Ovary (tissue), 9 donors: ENCODE results near the gene LRTM2. TPM values are rescaled to one million over a fixed set of nuclear protein-coding genes. Genes with fewer than 3 reads are reported as not detected.

Experiments
- DNase-seq, 5 donors: peaks; one replicate each; pipeline ENCODE4 v3.0.0-alpha.2; 2019 to 2020
- H3K27ac ChIP-seq, 2 donors: fragments of 200-600 bp; one replicate each; pipeline versions ENCODE4 v1.5.1 to v1.8.0; 2019 to 2022
- H3K27me3 ChIP-seq: fragments of 200-600 bp; one replicate; pipeline ENCODE4 v1.8.0; 2022
- H3K36me3 ChIP-seq: fragments of 200-600 bp; sonication (generic); one replicate; pipeline ENCODE4 v1.5.1; 2019
- H3K4me1 ChIP-seq: one replicate; pipeline ENCODE4 v1.8.1; 2013; ENCODE audit warnings: mild to moderate bottlenecking, moderate library complexity; ENCODE audit not compliant: insufficient read depth
- H3K4me3 ChIP-seq: fragments of 200-600 bp; sonication (generic); one replicate; pipeline ENCODE4 v1.5.1; 2017
- H3K9me3 ChIP-seq, 2 donors: fragments of 200-600 bp in 1 of 2; sonication (generic) in 1 of 2; one replicate each; pipeline versions ENCODE4 v1.5.1 to v1.8.1; 2013 to 2019; ENCODE audit warnings: mild to moderate bottlenecking in 1 of 2, moderate library complexity in 1 of 2
- EP300 ChIP-seq: sonication (generic); formaldehyde crosslinking; IDR thresholded peaks from one replicate; pipeline ENCODE4 v1.6.1; 2017; ENCODE audit warnings: antibody characterized with exemption
- POLR2A ChIP-seq: fragments of 450-650 bp; IDR thresholded peaks from one replicate; pipeline ENCODE4 v1.6.1; 2017; ENCODE audit warnings: antibody characterized with exemption, mild to moderate bottlenecking, moderate library complexity
- WGBS, 3 donors: extraction: QIAGEN DNeasy Blood & Tissue Kit in 1 of 3; methylation state at CpG; one replicate each; pipeline versions ENCODE4 v1.1.5 to v1.1.7; 2013 to 2017; 5-methylcytosine and 5-hydroxymethylcytosine counted together
- intact Hi-C, 4 donors: fragments of 100-400 bp; cut with DNase I; formaldehyde crosslinking; loops; one replicate each; pipeline versions ENCODE4 v1.11.0 to v1.15.1; 2022 to 2023
- polyA plus RNA-seq, 2 donors: library from polyadenylated mRNA; stranded (reverse); fragments of 200-250 nt in 1 of 2; fragments of 350-450 nt in 1 of 2; fragmentation: Illumina TruSeq in 1 of 2; extraction: RNeasy Lipid Tissue Mini Kit (QIAGEN cat#74804) in 1 of 2; gene quantifications; one replicate each; pipeline ENCODE4 v1.2.3, GENCODE V29; 2013 to 2014
- total RNA-seq, 7 donors: library from RNA; depleted of rRNA in 2 of 7; stranded (reverse); fragments of >200 nt in 2 of 7; fragmentation: NEBNext Ultra II Directional in 3 of 7; extraction: Animal tissue kit (Norgen Biotek cat#: 25700) in 3 of 7; gene quantifications; one replicate each; pipeline versions ENCODE4 v1.1.0 to v1.2.4, GENCODE V29; 2016 to 2023
- TF ChIP-seq, protein P1 (sequence below), 3 donors: fragments of 450-650 bp in 2 of 3; fragments of 200-600 bp in 1 of 3; IDR thresholded peaks; one replicate each; pipeline versions ENCODE4 v1.5.1 to v1.8.0; 2016 to 2022; ENCODE audit warnings: antibody characterized with exemption in 3 of 3, mild to moderate bottlenecking in 1 of 3
- donor health status: DM: no; HTN: no; CAD: no; lungs with moderate emphysema.
- donor health status: DM: no; HTN: no; CAD: no.
- donor health status: Bipolar disorder and iron deficiency.
- donor health status: DM: yes; HTN: yes; CAD: no.
- donor health status: DM: no; HTN: no; CAD: no.
- donor health status: DM: yes; HTN: yes; CAD: no.

The LRTM2 gene
- total and polyA plus RNA-seq, 9 donors = not detected

DNA sequence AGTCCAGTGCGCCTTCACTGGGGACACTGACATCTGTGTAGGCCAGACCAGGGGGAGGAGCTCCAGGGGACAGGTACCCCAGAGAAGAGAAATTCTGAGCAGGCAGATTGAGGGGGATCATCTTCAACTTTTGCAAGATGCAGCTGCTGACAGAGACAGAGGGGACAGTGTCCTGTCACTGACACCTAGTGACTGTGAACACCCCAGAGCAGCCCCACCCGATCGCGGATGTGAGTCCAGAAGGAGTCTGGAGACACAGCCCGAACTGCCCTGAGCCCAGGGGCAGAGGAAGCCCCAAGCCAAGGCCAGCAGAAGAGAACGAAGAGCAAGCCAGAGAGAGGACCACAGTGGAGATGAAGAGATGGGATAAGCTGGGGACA is 21.7 kb upstream of the LRTM2 start:
- H3K9me3 ChIP-seq = no peaks in the 10 kb centered on the region
- H3K36me3 ChIP-seq = no peaks in the 10 kb centered on the region
- no peaks in the 10 kb centered on the region for H3K27me3 ChIP-seq
- 90 to 93% (median 92%) methylated on average over 6 of the region's 6 CpGs for WGBS, 3 donors
- DNase-seq = no peak
- intact Hi-C loops = loop anchor here (5.0 to 10.0 kb wide), 5 partner anchors 139 to 784 kb away; no protein-coding TSS in a partner anchor
- H3K27ac ChIP-seq = no peak overlapping the region
- TF ChIP-seq POLR2A (no peak), EP300 (no peak)
- TF ChIP-seq, protein P1, sequence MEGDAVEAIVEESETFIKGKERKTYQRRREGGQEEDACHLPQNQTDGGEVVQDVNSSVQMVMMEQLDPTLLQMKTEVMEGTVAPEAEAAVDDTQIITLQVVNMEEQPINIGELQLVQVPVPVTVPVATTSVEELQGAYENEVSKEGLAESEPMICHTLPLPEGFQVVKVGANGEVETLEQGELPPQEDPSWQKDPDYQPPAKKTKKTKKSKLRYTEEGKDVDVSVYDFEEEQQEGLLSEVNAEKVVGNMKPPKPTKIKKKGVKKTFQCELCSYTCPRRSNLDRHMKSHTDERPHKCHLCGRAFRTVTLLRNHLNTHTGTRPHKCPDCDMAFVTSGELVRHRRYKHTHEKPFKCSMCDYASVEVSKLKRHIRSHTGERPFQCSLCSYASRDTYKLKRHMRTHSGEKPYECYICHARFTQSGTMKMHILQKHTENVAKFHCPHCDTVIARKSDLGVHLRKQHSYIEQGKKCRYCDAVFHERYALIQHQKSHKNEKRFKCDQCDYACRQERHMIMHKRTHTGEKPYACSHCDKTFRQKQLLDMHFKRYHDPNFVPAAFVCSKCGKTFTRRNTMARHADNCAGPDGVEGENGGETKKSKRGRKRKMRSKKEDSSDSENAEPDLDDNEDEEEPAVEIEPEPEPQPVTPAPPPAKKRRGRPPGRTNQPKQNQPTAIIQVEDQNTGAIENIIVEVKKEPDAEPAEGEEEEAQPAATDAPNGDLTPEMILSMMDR (IDR thresholded peaks at IDR 0.05) = no peak
- no peak overlapping the region for H3K4me3 ChIP-seq
- H3K4me1 ChIP-seq = no peaks in the 10 kb centered on the region

DNA sequence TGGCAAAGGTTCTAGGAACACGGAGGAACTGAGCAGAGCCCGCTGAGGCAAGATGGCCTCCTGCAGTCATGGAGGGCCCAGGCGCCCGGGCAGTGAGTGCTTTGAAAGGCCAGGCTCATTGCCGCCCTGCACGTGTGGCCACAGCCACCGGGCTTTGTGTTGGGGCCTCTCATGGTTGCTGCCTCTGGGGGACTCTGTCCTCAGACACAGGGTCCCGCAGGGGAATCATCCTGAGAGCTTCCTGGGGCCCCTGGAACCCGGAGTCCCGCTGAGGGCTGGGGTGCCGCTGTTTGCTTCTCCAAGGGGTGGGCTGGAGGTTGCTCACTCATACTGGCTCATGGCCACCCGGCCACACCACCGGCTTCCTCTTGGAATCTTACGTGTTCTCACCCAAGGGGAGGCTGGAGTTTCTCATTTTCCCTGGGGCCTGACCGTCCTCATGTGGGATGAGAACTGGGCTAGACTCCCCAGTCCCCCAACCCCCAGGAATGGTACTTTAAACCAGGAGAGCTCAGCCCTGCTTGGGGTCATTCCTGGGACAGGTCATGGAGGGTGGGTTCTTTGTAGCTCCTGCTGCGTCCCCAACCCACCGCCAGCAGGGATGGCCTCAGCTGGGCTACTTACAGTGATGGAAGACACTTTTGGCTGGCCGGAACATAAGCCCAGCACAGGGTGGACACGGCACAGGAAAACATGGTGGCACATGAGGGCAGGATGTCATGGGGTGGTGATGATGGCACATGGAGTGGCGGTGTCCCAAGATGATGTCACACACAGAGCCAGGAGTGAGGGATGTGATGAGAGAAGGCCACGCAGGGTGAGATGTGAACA is 21.1 kb upstream of the LRTM2 start:
- TF ChIP-seq POLR2A (no peak), EP300 (no peak)
- TF ChIP-seq, protein P1 (IDR thresholded peaks at IDR 0.05) = no peak
- Histone ChIP-seq H3K9me3 (no peaks in the 10 kb centered on the region), H3K4me3 (no peak overlapping the region), H3K36me3 (no peaks in the 10 kb centered on the region), H3K27me3 (no peaks in the 10 kb centered on the region), H3K27ac (no peak overlapping the region), H3K4me1 (no peaks in the 10 kb centered on the region)
- WGBS, 3 donors = 87 to 93% (median 87%) methylated on average over 20 to 21 of the region's 21 CpGs
- intact Hi-C loops = loop anchor here (5.0 to 10.0 kb wide), 5 partner anchors 138 to 783 kb away; no protein-coding TSS in a partner anchor
- DNase-seq = no peak

DNA sequence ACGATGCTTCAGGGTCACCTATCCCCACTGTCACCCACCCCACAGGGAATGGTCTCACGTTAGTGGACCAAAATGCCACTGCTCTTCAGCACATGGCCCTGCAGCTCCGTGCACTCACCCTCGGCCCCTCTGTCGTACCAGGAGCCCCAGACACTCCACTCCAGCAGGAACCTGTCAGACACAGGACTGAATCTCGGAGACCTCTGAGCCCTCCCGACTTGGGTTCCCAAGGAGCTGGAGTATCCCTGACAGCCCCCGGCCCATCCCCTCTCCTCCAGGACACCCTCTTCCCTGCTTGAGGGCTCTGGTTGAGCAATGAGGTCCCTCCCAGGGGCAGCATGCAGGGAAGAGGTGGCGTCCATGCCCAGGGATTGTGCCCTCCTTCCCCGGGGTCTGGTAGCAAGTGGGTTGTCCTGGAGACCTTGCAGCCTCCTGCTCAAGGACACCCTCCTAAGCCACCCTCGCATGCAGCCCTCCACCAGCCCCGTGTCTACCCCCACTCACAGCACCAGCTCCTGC is 20.4 kb upstream of the LRTM2 start:
- H3K4me3 ChIP-seq = no peak overlapping the region
- intact Hi-C loops = loop anchor here (5.0 to 10.0 kb wide), 7 partner anchors 132 to 782 kb away; no protein-coding TSS in a partner anchor
- TF ChIP-seq POLR2A (no peak), EP300 (no peak)
- TF ChIP-seq, protein P1 (IDR thresholded peaks at IDR 0.05) = no peak
- H3K27me3 ChIP-seq = no peaks in the 10 kb centered on the region
- no peaks in the 10 kb centered on the region for H3K36me3 ChIP-seq
- no peaks in the 10 kb centered on the region for H3K4me1 ChIP-seq
- H3K27ac ChIP-seq = no peak overlapping the region
- 51 to 67% (median 60%) methylated on average over 12 of the region's 12 CpGs for WGBS, 3 donors
- peak in 1 of 5 donors; percentile 21 for DNase-seq
- no peaks in the 10 kb centered on the region for H3K9me3 ChIP-seq

DNA sequence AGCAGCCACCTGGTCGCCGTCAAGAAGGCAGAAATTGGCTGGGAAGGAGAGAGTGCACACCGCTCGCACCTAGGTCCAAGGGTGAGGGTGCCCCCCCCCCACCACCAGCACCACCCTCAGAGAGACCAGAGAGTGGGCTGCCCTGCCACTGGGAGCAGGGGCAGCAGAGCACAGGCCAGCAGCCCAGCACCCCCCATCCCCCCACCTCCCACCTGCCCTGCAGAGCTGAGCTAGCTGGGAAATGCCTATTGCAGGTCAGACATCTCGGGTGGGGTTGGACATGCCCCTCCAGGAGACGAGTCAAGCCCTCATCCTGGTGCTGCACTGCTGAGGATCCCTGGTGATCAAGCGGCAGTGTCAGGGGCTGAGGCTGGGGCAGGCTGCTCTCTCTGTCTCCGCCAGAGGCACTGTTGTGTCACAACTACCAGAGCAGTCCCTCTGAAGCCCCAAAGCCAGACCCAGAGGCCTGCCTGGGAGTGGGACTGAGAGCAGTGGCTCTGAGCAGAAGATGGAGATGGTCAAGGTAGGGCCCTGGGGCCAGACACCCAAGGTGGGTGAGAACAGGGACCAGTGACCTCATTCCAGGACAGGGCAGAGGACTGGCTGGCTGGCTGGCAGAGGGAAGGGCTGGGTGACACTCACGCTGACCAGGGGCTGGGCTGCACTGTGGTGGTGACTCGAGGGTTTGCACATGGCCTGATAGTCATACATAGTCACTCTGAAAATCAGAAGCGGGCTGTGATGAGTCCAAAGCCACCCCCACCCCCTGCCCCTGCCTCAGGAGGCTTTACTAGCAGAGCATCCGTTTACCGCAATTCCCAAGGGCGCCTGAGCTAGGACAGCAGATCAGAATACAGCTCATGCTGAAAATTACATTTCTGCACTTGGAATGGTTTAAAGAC is 19.7 kb upstream of the LRTM2 start:
- intact Hi-C loops = loop anchor here in 2 of 4 donors (5.0 to 10.0 kb wide), 2 partner anchors 132 to 244 kb away; no protein-coding TSS in a partner anchor
- Histone ChIP-seq H3K4me3 (no peak overlapping the region), H3K27me3 (no peaks in the 10 kb centered on the region), H3K9me3 (no peaks in the 10 kb centered on the region), H3K36me3 (no peaks in the 10 kb centered on the region), H3K4me1 (no peaks in the 10 kb centered on the region), H3K27ac (no peak overlapping the region)
- DNase-seq = peak in 1 of 5 donors; percentile 26
- TF ChIP-seq, protein P1 (IDR thresholded peaks at IDR 0.05) = no peak
- TF ChIP-seq EP300 (no peak), POLR2A (no peak)
- 53 to 72% (median 56%) methylated on average over 13 to 14 of the region's 14 CpGs for WGBS, 3 donors
